GM18520 (cell line): ENCODE measurements around the gene BBLN.

ENCODE experiments used
- ATAC-seq: cut with Tn5 transposase; IDR thresholded peaks from one replicate; pipeline ENCODE4 v1.9.1; 2021; ENCODE audit not compliant: unreplicated experiment

The BBLN gene

DNA sequence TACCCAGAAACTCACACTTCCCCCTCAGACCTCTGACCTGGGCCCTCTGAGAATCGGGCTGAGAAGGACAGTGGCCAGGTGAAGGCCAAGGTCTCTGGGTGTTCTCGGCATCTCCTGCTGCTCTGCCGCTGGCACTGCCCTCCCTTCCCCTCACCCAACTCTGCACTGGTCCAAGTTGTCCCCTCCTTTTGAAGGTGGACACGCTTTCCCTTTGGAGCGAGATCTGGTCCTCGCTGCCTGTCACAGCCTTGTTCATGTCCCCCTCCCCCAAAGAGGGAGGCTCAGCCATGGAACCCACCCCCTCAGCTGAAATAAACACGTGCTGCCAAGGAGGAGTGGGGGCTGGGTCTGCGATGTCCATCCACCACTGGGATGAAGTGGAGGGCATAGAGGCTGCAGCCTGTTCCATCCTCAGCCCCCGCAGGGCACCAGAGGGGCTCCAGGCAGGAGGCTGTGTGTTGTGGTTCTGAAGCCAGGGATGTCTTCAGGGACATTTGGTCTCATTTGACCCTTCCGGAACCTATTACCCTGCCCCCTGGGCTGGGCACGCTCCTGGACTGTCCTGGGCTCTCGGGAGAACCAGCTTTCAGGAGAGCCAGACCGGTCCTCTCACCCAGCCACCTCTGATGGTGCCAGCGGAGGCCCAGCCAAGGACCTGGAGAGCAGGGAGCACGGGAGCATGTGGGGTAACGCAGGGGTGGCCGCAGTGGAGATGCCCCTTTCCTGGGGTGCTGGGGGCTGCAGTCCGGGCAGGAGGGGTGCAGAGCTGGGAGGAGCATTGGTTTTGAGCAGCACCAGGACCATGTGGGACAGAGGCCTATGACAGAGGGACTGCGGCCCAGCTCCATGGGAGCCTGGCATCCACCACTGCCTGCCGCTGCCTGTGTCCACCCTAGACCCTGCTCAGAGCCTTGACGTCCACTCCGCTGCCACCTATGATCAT lies 15.6 kb upstream of the BBLN start:
- ATAC-seq = no peak

DNA sequence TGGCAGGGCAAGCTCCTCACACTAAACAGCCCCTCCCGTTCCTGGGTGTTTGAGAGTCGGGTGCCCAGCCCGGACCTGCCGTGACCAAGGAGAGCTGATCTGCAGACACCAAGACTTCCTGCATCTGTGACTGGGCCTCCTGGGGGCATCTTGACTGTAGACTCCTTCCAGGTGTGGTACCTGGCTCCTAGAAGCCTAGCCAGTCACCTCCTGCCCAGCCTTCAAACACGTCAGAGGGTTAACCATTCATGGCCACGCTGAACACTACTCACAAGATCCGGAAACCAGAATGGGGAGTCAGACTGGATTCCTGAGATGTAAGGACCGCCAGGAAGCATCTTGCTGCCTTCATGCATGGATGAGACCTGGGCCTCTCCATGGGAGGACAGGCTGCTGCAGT lies 14.5 kb upstream of the BBLN start:
- no peak for ATAC-seq

DNA sequence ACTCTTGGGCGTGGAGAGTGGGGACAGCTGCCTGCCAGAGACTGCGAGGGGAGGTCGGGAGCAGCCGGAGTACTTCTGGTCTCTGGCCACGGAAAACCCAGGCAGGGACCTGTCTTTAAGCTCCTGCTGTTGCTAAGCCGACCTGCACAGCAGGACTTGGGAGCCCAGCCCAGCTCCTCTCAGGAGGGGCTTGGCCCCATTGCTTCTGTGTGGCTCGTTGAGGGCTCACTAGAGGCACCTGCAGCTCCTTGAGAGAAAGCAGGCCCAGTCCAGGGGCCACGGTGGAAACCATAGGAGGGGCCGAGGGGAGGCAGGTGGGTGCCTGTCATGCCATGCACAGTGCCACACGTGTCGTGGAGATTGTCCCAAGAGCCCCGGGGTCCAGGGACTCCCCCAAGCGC lies 14.1 kb upstream of the BBLN start:
- ATAC-seq = no peak

DNA sequence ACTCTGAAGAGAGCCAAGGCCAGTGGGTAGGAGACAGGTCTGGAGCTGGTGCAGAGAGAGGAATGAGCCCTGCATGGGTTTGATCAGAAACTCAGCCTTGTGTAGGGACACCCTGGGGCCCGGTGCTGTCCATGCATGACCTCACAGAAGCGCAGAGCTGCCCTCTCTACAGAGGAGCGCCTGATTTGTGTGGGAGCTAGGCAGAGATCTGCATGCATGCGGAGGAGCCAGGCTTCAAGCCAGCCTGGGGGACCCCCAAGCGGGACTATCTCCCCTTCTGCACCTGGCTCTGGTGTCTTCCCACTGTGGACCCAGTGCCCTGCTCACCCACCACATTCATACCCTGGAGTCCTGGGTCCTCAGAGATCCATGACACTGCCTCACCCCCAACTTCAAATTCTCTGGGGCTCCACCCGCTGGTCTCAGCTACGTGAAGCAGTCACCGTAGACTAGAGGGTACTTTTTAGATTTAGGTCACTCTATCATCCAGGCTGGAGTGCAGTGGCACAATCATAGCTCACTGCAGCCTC lies 13.4 kb upstream of the BBLN start:
- no peak for ATAC-seq

DNA sequence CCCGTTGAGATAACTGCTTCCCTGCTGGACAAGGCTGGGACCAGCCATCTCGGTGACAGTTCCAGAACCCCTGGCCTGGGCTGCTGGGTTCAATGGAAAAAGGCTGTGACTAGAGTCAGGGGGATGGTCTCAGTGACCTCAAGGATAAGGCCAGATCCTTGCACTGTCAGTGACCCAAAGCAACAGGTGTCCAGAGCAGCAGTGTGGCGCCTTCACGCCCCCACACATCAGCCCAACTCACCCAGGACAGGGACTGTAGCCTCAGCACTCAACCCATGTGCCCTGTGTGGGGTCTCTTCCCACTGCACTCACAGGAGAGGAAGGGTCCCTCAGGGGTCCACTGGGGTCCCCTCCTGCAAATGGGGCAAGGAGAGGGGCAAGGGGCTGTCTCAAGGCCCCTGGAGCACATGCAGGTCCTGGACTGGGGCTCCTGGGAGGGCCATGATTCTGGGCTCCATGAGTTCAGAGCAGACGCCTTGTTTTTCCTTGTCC lies 11.5 kb upstream of the BBLN start:
- no peak for ATAC-seq

DNA sequence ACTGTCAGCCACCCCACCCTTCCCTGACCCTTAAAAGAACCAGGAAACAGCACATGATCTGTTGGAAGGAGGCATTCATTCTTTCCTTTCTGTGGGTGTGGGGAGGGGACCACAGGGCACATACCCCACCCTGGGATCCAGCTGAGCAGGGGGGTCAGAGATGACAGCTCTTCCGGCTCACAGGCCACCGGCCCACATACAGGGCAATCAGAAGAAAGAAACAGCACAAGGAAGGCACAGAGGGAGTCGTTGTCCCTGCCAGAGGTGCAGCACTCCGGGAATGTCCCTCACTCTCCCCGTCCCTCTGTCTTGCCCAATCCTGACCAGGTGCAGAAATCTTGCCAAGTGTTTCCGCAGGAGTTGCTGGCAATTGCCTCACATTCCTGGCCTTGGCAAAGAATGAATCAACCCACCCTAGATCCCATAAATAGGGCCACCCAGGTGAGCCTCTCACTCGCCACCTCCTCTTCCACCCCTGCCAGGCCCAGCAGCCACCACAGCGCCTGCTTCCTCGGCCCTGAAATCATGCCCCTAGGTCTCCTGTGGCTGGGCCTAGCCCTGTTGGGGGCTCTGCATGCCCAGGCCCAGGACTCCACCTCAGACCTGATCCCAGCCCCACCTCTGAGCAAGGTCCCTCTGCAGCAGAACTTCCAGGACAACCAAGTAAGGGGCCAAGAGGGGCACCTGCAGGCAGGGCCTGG lies 10.9 kb upstream of the BBLN start, which contains the start of gene LCN2:
LCN2 (plus strand) TSS at position 453 of the 701 bp plus-strand sequence; CDS start at position 526, 73 bp downstream.
- no peak for ATAC-seq

DNA sequence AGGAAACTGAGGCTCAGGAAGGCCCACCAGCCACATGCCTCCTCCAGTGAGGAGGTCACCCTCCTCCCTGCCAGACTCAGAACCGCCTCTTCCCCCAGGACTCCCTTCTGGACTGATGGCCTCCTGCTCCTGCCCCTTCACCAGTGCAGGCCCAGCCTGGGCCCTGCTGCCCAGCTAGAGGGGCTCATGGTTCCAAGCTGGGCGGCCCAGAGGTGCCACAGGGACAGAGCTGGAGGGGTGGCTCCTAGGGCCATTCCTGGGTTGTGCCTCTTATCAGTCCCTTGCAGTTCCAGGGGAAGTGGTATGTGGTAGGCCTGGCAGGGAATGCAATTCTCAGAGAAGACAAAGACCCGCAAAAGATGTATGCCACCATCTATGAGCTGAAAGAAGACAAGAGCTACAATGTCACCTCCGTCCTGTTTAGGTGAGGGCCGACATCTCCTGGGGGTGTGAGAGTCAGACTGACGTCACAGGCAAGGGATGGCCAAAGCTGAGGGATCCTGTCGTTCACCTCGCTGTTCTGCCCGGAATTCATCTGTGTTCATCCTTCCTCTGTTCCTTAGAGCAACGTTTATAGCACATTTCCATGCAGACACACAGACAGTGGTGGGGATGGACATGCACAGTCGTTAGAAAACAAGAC lies 10.0 kb upstream of the BBLN start:
- ATAC-seq = no peak

DNA sequence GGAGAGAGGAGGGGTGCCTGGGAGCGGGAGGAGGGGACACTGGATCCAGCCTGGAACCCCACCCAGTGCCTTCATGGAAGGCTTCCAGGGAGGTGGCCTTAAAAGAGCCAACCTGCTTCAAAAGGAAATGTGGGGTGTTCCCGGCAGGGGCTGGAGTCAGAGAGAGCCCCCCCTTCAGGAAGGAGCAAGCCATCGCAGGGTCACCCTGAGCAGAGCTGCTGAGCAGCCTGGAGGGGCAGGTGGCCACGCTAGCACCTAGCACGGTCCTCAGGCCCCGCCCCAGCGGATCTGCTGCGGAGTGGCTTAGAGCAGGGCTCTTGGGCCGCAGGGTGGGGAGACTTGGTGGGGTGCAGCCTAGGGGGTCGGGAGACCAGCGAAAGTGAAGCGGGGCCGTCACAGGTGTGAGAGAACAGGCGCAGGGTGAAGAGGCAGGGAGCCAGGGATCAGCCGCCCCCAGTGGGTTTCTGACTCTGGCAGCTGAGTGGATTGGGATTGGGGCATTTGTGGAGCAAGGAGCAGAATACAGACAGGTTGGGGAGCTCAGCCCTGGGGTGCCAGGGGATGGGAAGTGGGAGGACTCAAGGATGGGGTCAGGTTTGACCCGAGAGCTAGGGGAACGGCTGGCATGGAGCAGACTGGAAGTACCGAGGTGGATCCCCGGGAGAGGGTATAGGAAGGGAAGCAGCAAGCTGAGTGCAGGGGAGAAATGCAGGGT lies 9.3 kb upstream of the BBLN start:
- no peak for ATAC-seq

DNA sequence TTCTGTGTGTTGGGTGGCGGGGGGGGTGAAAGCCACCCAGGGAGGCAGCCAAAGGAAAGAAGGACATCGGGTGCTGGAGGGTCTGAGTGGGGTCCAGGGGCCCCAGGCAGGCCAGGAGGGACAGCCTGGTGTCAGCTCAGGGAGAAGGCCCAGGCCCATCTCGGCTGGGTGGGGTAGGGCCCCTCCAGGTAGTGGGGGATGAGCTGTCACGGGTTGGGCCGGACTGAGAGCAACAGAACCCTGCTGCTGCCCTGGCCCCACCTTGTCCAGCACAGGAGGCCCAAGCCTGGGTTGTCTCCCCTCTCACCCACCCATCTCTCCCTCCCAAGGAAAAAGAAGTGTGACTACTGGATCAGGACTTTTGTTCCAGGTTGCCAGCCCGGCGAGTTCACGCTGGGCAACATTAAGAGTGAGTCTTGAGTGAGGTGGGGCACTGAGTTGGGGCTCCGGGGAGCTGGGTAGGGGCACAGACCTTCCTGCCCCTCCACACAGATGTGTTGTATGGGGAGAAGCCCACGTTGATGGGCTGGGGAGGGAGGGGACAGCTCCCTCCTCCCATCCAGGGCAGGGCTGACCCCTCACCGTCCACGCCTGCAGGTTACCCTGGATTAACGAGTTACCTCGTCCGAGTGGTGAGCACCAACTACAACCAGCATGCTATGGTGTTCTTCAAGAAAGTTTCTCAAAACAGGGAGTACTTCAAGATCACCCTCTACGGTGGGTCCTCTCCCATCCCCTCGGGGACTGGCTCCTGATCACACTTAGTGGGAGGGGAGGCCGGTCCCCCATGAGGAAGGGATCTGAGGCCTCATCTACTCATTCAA lies 8.5 kb upstream of the BBLN start:
- no peak for ATAC-seq

DNA sequence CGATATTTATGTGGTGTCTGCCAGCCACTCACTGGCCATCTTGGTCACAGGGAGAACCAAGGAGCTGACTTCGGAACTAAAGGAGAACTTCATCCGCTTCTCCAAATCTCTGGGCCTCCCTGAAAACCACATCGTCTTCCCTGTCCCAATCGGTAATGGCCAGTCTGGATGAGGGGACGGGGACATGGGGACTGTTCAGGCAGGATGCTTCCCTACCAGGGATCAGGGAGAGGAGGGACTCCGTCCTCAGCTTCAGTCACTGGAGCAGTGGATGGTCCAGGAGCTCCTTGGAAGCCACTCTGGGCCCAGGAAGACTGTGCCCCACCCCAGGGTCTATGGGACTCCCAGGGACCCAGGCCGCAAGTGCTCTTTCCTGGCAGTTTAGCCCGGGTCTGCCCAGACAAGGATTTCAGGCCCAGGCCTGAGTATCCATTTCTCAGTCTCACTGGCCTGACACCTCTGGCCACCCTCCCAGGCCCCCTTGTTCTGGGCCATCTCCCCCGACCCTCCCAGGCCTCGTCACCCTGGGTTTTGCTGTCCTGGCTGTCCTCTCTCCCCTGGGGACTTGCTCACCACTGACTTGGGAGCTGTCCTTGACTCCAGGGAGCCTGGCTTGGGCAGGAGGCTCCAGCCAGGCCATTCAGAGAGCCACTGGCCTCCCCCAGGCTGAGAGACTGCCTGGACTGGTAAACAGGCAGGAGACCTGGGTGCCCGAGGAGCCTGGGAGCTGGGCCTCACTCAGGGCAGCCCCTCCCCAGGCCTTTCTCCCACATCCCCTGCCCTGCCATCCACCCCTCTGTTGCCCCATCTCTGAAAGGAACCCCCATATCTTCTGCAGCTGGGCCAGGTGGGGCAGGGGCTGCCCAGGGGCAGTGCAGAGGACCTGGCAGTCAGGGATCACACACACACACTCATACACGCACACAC lies 7.7 kb upstream of the BBLN start:
- ATAC-seq = no peak

DNA sequence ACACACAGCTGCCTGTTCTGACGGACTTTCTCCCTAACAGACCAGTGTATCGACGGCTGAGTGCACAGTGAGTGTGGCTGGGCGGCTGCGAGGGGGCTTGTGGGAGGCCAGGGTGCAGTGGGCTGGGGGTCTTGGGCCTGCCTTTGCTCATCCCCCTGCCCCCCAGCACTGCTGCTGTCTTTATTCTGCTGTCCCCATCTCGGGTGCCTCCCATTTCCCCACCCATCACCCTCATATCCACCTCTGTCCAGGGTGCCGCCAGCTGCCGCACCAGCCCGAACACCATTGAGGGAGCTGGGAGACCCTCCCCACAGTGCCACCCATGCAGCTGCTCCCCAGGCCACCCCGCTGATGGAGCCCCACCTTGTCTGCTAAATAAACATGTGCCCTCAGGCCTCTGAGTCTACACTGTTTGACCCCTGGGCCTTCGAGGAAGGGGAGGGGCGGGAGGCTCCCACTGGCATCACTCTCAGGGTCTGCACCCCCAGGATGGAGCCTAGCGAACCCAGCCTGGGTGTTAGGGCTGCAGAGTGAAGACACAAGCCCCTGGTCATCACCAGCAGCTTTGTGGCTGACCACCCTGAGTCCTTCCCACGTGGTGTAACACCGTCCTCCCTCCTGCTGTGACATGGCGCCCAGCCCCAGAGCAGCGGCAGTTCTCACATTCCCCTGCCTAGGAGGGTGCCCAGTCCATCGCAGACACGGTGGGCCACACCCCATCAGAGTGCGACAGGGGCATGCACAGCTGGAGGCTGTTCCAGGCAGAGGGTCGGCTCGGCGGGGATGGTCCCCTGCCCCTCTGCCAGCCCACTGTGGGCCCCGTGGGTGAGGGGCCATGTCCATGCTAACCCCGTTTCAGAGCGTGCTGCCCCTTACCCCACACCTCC lies 6.8 kb upstream of the BBLN start:
- ATAC-seq = no peak

DNA sequence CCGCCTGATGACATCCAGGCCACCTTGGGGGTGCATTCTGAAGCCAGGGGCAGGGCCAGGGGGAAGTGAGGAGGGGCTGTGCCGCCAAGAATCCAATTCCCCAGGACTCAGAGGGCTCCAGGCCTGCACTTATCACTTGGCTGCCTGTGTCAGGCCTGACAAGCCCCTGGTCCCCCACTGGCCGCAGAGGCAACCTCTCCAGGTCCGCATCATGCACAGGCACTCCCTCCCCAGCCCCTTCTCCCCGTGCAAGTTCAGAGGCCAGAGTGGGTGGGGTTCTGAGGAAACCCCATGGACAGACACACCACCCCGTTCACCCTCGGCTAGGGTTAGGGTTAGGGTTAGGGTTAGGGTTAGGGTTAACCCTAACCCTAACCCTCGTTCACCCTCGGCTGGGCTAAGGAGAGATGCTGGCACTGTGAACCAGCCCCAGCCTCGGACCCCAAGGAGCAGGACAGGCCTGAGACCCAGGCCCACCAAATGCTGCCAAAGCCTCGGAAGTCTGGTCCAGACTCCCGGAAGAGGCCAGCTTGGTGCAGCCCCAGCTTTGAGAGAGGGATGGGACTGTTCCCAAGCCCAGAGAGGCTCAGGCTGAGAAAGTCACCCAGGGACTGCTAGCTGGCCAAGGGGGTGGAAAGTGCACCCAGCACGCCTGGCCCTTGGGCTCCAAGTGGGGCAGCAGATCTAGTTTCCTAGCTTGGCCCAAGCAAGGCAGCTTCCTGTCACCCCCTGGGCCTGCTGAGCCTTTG lies 5.9 kb upstream of the BBLN start:
- ATAC-seq = no peak

DNA sequence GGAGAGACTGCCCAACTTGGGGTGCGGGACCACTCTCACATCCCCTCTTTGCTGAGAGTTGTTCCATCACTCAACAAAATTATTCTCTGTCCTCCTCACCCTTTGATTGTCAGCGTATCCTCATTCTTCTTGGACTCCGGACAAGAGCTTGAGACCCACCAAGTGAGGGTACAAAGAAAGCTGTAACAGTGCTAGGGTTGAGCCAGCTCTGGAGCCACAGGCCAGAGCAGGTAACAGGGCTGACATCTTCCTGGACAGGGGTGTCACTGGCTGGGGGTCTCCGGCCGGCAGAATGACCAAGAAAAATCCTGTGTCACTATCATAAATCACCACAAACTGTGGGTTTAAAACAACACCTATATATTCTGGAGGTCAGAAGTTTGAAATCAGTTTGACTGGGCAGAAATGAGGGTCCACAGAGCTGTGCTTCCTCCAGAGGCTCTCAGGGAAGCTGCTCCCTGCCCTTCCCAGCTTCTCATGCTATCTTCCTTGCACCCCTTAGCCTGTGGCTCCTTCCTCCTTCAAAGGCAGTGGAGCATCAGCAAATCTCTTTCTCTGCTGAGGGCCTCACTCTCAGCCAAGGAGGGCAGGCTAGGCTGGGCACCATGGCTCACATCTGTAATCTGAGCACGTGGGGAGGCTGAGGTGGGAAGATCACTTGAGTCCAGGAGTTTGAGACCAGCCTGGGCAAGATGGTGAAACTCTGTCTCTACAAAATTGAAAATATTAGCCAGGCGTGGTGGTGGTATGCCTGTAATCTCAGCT lies 4.1 kb upstream of the BBLN start:
- no peak for ATAC-seq

DNA sequence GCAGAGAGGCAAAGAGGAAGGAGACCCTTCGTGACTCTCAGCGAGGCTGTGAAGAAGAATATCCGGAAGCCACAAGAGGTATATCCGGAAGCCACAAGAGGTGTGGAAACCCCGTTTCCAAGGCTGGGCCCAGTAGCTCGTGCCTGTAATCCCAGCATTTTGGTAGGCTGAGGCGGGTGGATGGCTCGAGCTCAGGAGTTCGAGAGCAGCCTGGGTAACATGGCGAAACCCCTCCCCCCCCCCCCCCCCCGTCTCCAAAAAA lies 612 bp upstream of the BBLN start:
- ATAC-seq = no peak

DNA sequence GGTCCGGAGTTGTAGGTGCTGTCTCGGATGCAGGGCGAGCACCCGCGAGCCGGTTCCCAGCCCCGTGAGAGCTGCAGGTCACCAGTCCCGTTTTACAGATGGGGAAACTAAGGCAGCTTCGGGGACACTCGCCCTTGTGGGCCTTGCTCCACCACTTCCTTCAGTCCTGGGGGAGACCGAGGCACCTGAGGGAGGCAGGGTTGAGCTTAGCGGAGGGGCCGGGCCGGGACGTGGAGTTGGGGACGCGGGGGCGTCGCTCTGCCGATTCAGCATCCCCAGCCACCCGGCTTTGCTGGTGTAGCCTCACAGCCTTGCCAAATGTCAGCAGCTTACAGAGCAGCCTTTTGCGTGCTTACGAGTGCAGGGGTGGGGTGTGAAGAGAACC lies 530 bp downstream of the BBLN start:
- ATAC-seq = no peak

DNA sequence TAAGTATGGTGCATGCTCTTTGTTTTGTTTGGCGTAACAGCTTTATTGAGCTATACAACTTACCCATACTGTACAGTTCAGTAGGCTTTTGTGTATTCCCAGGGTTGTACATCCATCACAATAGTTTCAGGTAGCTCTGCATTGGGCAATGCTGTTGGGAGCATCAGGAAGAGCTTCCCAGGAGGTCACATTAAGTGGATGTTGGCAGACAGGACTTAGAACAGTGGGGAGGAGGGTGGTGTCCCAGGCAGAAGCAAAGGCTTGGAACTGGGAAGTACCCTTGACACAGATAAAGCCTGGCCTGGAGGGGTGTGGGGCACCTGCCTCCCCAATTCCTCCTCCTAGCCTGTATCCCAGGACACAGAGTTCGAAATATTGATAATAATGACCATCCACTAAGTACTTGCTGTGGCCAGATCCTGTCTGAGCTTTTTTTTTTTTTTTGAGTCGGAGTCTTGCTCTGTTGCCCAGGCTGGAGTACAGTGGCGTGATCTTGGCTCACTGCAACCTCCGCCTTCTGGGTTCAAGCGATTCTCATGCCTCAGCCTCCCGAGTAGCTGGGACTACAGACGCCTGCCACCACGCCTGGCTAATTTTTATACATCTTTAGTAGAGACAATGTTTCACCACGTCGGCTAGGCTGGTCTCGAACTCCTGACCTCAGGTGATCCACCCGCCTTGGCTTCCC lies 1.3 kb downstream of the BBLN start:
- no peak for ATAC-seq
